GM18873 (cell line): ENCODE measurements around the gene HS3ST4.

Experiments used
- ATAC-seq: cut with Tn5 transposase; IDR thresholded peaks from one replicate; pipeline ENCODE4 v1.9.1; 2021; ENCODE audit warnings: mild to moderate bottlenecking, moderate library complexity, moderate number of reproducible peaks; ENCODE audit not compliant: unreplicated experiment, low FRiP score

Gene HS3ST4

DNA sequence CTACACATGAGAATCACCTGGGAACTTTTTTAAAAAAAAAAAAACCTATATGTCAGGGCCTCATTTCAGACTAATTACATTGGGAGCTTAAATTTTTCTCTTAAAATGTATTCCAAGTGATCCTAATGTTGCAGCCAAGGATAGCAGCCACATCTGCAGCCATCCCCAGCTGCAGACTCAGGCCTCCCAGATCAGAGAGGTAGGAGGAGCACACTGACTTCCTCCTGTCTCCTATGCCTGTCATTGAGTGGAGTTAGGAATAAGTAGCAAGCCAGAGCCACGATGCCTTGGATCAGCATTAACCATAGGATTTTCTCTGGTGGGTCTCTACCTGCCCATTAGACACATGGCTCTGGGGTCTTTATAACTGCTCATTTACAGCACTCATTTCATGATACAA, 463.5 kb downstream of the HS3ST4 start:
- no peak for ATAC-seq

DNA sequence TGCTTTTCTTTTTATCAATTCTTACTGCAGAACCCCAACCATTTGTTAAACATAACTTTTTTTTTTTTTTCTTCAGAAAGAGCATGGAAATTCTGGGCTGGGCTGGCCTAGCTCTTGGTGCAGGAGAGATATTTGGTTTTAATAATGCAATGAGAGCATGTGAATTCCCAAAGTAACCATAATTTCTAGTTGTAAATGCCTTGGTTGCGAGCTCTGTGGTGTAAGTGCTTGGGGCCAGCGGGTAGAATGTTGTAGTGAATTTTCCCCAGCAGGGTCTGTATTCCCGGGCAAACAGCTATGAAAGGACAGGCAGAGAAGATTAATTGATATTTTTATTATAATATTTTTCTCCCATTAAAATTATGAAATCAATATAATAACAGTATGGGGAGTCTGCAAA, 465.6 kb downstream of the HS3ST4 start:
- ATAC-seq = no peak

DNA sequence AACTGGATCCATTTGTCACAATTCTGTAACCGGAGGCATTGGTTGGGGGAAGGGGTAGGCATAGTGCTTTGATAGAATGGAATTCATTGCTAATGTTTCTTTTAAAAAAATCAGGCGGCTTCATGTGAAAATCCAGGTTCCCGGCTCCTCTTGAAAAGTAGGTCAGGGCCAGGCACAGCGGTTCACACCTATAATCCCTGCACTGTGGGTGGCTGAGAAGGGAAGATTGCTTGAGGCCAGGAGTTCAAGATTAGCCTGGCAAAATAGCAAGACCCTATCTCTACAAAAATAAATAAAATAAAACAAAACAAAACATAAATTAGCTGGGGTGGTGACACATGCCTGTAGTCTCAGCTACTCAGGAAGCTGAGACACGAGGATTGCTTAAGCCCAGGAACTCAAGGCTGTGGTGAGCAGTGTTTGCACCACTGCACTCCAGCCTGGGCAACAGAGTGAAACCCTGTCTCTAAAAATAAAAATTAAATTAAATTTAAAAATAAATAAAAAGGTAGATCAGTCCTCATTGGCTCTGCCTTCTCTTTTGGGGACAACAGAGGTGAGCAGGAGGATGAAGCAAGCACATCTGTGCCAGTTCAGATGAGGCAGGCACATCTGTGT, 466.5 kb downstream of the HS3ST4 start:
- no peak for ATAC-seq

- no peak for ATAC-seq
These were observed 469.9 kb downstream of the HS3ST4 start for GRCh38 chr16:26161461-26162180.

DNA sequence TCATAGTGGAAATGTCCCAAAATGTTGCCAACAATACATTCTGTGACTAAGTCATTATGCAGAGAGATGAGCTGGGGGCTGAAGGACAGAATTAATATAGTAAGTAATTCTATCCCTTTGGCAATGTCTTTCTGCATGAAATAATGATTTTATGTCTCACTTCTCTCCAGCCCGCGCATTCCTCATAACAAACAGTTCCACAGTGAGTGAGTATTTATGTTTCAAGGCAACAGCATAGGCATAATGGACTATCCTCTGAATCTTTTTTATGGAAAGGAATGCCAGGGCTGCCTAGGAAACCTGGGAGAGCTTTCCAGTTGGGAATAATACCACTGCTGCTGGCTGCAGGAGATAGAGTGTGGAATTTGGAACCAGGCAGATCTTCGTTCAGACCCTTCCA, 477.7 kb downstream of the HS3ST4 start:
- ATAC-seq = no peak

GRCh38 chr16:26175944-26176343, 484.2 kb downstream of the HS3ST4 start:
- ATAC-seq = no peak

DNA sequence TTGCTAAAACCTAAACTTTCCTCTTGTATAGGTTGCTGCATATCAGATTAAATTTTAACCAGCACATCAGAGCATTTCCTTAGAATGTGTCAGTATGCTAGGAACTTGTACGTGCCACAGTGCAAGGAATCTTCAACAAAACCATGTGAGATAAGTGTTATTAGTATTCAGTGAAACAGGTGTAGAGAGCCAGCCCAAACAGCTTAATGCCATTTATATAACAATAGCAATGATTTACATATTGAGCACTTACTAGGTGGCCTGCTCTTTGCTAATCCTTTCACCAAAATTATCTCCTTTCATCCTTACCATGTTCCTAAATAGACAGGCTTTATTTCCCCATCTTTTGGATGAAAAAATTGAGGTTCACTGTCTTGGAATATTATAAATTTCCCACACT, 485.7 kb downstream of the HS3ST4 start:
- no peak for ATAC-seq

DNA sequence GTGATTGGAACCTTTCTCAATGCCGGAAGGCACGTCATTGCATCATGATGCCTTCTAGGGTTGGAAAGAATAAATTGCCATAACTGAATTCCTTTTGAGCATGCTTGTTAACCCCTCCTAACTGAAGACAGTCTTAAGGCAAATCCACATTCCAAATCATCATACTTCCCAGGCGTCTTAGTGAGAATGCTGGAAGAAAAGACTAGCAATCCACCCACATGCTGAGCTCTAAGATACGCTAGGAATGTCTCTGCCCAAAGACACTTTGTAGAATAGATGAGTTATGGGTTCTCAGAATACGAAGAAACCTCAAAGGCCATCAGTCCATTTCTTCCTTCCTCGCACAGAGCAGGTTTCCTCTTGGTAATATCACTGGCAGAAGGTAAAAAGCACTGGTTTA, 486.5 kb downstream of the HS3ST4 start:
- ATAC-seq = no peak

GRCh38 chr16:26186091-26186615, 494.4 kb downstream of the HS3ST4 start:
- ATAC-seq = no peak
